GM12873 (cell line): ENCODE results near the gene METAP1D.

ENCODE experiments used
- TF ChIP-seq, protein P1 (sequence below): IDR thresholded peaks from 2 replicates; pipeline ENCODE4 v1.5.1; 2012; ENCODE audit warnings: low read depth, mild to moderate bottlenecking, moderate library complexity, low read length, control low read depth; ENCODE audit not compliant: insufficient read depth; ENCODE audit errors: missing control alignments

Gene METAP1D

DNA sequence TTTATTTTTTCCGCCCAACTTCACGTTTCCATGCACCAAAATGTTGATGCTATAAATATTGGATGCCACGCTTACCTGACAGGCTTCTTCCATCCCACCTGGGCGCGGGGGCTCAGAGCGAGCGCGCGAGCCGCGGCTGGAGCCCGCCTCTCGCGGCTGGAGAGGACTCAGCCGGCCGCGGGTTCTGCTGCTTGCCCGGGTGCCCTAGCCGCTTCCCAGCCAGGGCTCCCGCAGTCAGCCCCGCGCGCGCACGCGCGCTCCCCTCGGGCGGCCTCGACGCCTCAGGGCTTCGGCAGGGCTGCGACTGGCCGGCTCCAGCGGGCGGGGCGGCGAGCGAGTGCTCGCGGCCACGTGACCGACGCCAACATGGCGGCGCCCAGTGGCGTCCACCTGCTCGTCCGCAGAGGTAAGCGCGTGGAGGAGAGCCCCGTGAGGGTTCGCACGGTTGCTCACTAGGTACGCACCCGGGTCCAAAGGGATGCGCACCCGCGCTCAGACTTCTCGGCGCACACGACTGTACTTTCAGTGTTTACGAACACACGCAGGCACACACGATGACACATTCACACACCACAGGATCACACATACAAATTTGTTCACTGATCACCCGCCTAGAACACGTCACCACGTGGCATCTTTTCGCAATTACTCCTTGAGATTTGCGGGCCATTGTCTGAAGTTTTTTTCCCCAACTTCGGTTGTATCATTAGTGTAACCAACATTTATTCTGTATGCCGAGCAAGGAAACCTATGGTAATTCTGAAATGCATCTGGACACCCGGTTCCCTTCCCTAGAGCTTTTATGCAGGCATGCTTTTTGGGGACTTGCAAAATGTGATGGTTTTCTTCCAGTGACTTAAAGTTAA lies at the start of gene METAP1D:
TSS of gene METAP1D (plus strand) at position 350 of the 866 bp plus-strand sequence. CDS start at position 367, 17 bp downstream.
- TF ChIP-seq, protein P1, sequence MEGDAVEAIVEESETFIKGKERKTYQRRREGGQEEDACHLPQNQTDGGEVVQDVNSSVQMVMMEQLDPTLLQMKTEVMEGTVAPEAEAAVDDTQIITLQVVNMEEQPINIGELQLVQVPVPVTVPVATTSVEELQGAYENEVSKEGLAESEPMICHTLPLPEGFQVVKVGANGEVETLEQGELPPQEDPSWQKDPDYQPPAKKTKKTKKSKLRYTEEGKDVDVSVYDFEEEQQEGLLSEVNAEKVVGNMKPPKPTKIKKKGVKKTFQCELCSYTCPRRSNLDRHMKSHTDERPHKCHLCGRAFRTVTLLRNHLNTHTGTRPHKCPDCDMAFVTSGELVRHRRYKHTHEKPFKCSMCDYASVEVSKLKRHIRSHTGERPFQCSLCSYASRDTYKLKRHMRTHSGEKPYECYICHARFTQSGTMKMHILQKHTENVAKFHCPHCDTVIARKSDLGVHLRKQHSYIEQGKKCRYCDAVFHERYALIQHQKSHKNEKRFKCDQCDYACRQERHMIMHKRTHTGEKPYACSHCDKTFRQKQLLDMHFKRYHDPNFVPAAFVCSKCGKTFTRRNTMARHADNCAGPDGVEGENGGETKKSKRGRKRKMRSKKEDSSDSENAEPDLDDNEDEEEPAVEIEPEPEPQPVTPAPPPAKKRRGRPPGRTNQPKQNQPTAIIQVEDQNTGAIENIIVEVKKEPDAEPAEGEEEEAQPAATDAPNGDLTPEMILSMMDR, result peak; percentile 10

DNA sequence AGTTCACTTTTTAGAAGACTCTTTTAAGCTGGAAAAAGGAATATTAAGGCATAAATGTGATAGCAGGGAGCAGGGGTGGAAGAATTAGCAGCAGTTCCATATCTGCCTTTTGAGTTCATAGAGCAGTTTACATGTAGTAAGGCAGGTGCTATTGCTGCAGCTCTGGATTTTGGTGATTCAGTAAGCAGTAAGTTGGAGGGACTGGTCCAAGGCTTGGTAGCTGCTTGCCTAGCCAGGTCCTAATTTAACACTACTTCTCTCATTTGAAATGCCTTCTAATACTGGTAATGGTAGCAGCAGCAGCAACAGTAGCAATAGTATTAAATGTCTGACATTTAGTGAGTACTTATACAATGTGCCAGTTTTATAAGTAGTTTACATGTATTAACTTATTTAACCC lies 47.5 kb upstream of the METAP1D start:
- TF ChIP-seq, protein P1, result no peak

DNA sequence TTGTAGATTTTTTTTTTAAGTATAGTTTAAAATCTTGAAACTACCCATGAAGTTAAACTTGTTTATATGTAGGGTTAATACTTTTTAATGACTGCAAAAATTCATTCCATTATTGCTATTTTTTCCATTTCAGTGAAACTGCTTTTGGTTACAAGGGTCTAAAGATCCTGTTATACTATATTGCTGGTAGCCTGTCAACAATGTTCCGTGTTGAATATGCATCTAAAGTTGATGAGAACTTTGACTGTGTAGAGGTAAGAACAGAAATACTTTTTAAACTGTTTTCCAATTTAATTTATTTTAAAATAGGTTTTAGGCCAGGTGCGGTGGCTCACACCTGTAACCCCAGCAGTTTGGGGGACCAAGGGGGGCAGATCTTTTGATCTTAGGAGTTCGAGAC lies 47.0 kb upstream of the METAP1D start:
- TF ChIP-seq, protein P1, result no peak

DNA sequence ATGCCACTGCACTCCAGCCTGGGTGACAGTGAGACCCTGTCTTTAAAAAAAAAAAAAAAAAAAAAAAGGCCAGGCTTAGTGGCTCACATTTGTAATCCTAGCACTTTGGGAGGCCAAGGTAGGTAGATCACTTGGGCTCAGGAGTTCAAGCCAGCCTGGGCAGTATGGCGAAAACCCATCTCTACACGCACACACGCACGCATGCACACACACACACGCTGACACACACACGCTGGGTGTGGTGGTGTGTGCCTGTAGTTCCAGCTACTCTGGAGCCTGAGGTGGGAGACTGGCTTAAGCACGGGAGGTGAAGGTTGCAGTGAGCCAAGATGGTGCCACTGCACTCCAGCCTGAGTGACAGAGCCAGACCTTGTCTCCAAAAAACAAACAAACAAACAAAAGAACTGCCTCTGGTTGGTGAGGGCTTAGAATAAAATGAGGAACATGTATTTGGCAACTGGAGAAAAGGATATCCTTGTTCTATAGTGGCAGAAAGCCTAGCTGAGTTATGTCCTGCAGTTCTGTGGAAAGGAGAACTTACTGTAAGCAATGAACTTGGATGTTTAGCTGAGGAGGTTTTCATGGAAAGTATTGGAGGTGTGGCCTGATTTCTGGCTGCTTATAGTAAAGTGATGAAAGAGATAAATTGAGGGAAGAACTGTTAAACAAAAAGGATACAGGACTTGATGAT lies 43.5 kb upstream of the METAP1D start:
- TF ChIP-seq, protein P1, result no peak

DNA sequence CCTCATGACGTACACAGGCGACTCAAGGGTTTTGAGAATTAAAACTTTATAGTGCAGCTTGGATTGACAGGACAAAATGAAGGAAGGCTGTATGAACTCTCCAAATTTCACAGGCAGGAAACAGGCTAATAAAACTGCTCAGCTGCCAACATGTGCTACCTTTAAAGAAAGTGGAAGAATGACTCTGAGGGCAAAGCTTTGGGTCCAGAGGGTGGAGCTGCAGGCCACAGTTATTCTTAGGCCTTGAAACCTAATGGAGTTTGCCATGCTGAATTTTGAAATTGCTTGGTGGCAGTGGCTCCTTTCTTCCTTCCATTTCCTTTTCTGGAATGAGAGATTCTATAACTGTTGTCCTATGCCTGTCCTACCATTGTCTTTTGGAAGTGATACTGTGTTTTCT lies 42.7 kb upstream of the METAP1D start:
- TF ChIP-seq, protein P1, result no peak

DNA sequence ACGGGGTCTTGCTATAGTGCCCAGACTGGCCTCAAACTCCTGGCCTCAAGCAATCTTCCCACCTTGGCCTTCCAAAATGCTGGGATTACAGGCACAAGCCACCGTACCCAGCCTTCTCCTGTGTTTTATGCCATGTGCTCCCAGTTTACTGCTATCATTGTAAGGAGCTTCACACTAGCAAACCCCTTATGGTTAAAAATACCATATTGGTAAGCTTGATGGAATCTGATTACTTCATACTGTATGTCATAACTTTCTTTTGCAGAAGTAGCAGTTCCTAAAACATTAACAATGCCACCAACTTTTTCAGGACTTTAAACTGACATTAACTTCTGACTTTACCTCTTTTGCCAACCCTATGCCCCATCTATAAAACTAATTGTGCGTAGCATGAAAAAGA lies 41.3 kb upstream of the METAP1D start:
- TF ChIP-seq, protein P1, result no peak

DNA sequence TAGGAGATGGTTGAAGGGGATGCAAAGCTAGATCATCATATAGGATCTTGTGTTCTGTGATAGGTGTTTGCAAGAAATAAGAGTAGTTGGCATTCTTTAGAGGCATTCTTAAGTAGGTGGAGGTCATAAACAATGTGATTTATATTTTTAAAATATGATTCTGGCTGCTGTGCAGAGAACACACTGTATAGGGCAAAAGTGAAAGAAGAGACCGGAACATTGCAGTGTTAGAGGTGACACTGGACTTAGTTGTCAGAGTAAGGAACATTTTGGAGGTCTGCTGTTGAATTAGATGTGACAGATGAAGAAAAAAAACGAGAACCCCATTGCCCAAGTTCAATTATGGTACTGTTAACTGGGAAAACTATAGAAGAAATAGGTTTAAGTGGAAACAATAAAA lies 39.8 kb upstream of the METAP1D start:
- TF ChIP-seq, protein P1, result no peak
